Measurements from ENCODE around the gene SDHAF4.
"Not testable (repeated sequence)": the region's sequence is repeated elsewhere in the genome, so short reads cannot be mapped to it uniquely, and the experiment has no call there.

SDHAF4 gene

GRCh38 chr6:70593118-70593486 is 26.4 kb downstream of the SDHAF4 start:
- no peak for DNase-seq

GRCh38 chr6:70599187-70599586 is 32.5 kb downstream of the SDHAF4 start:
- no peak for DNase-seq

GRCh38 chr6:70601014-70601413 is 34.3 kb downstream of the SDHAF4 start:
- no peak for DNase-seq

GRCh38 chr6:70604254-70604653 is 37.5 kb downstream of the SDHAF4 start:
- no peak for DNase-seq

GRCh38 chr6:70607371-70607770 is 40.6 kb downstream of the SDHAF4 start:
- not testable (repeated sequence) for DNase-seq

- DNase-seq, result not testable (repeated sequence)
These were observed 42.5 kb downstream of the SDHAF4 start for GRCh38 chr6:70609181-70609580.

GRCh38 chr6:70616728-70617260 is 50.1 kb downstream of the SDHAF4 start:
- DNase-seq, result no peak

GRCh38 chr6:70620746-70621145 is 54.0 kb downstream of the SDHAF4 start:
- DNase-seq, result no peak

GRCh38 chr6:70622461-70622860 is 55.7 kb downstream of the SDHAF4 start:
- DNase-seq, result no peak

- no peak for DNase-seq
These were observed 58.7 kb downstream of the SDHAF4 start for GRCh38 chr6:70625436-70625835.

GRCh38 chr6:70627500-70628254 is 60.9 kb downstream of the SDHAF4 start:
- DNase-seq, result no peak

GRCh38 chr6:70629929-70630328 is 63.2 kb downstream of the SDHAF4 start:
- no peak for DNase-seq

- DNase-seq, result no peak
These were observed 67.1 kb downstream of the SDHAF4 start for GRCh38 chr6:70633870-70634269.

GRCh38 chr6:70636596-70636995 is 69.9 kb downstream of the SDHAF4 start:
- no peak for DNase-seq

- DNase-seq, result no peak
These were observed 71.7 kb downstream of the SDHAF4 start for GRCh38 chr6:70638468-70638867.
